Transverse colon (tissue), 3 donors: ENCODE measurements around the gene RPS15.

ENCODE experiments used
- CTCF ChIP-seq, 5 experiments: fragments of 200-600 bp in 3 of 5; fragments of 450-650 bp in 2 of 5; sonication (generic) in 3 of 5; IDR thresholded peaks; 1 replicate in 2 of 5; 2 replicates in 3 of 5; pipeline ENCODE4 v1.5.1; 2016 to 2017; ENCODE audit warnings: antibody characterized with exemption in 5 of 5, inconsistent platforms in 3 of 5, mild to moderate bottlenecking in 2 of 5, moderate library complexity in 1 of 5
- EP300 ChIP-seq: sonication (generic); formaldehyde crosslinking; IDR thresholded peaks from one replicate; pipeline ENCODE4 v1.6.1; 2017; ENCODE audit warnings: antibody characterized with exemption, low read depth

GRCh38 chr19:1455002-1455335, 16.8 kb downstream of the RPS15 start:
- TF ChIP-seq EP300 = no peak
- TF ChIP-seq CTCF (IDR thresholded peaks at IDR 0.05) = no peak
